Dedifferentiated amniotic fluid mesenchymal stem cell (primary cell): ENCODE results near the gene SLAMF9.
A peak's percentile ranks its signal among the peaks of the same experiment; 100 is the strongest.

Experiments
- DNase-seq: peaks from one replicate; pipeline ENCODE4 v3.0.0-alpha.2; 2016; ENCODE audit errors: extremely low spot score

The SLAMF9 gene

DNA sequence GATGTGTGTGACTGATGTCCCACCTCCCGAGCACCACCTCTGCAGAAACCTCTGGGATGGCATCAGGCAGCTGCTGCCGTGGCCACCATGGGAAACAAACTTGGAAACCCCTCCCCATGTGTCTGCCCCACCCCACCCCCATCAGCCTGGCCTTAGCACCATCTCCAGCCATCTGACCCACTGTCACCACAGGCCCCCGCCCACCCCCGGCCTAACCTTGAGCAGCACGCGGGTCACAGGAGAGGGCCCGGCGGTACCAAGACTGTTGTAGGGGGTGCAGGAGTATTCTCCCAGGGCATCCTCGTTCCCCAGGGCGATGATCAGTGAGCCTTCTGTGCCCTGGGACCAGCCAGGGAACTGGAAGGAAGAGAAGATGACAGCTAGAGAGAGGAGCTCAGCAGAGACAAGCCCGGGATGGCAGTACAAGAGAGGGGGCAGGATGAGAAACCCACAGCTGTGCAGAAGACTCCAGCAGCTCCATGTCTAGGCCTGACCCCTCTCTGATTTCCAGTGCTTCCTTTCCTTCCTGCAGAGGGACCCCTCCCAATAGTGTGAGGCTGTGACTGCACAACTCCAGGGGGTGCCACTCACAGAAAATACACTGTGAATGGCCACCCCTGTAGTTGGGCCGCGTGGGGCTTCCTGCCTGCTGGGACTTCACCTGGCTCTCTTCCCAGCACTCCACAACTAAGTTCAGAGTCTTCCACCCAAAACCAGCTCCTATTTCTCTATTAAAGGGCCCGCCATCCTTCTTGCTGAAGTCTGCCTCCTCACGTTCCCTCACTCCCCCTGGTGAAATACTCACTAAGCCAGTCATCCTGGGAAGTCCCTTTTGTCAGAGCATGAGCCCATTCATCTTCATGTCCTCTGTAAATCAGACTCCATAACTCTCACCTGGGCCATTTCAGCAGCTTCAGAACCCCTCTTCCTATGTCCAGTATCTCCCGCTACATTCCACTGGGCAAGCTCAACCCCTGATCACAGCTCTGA lies 21.4 kb downstream of the SLAMF9 start:
- no peak for DNase-seq

DNA sequence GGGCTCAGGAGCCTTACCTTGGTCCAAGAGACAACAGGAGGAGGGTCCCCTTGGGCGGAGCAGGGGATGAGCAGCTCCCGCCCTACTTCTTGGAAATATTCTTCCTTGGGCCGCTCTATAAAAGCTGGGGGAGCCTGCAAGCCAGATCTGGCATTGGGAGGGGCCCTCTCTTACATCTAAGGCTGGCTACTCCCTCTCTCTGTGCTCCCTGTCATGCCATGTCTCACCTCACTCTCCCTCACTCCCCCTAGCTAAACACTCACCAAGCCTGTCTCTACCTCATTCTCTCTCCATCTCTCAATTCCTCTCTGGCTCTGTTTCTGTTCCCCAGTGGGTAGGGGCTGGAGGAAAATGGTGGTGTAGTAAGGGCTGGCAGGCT lies 22.3 kb downstream of the SLAMF9 start:
- DNase-seq, result no peak

DNA sequence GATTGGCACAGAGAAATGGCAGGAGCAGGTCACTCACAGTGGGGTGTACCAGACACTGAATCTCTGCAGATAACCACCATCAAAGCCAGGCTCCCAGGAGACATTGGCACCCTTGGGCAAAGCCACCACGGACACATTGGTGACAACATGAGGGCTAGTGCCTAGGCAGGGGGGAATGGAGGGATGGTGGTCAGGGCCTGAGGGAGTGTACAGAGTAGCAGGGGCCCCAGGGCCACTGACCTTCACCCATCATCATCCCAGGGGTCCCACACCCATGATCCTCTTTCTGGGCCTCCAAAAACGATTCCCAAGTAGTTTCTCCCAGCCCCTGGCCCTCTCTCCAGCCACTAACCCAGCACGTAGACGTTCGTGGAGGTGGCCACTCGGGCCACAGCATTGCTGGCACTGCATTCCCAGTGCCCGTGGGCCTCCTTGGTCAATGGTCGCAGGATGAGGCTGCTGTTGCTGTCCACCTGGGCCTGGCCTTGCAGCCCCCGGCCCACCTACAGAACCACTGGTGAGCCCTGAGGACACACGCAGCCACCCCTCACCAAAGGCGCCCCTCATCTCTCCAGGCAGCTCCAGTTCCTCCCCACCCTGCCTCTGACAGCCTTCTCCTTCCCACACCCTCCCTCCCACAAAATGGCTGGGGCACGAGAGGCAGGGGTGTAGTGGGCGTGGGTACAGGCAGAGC lies 22.8 kb downstream of the SLAMF9 start:
- DNase-seq, result no peak

DNA sequence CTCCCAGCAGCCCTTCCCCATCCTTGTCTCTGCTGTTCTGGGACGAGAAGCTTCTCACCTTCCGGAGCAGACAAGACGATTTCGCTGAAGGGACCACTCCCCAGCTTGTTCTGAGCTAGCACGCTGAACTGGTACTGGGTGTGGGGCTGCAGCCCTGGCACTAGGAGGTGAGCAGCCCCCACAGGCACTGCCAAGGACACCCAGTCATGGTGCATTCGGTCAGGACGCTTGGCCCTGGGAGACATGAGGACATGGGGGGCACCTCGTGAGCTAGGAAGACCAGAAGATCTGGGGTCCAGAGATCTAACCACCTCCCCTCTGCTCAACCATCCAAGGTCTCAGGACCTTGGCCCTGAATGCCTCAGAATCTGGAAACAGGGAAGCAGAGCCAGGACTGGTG lies 23.4 kb downstream of the SLAMF9 start:
- no peak for DNase-seq

DNA sequence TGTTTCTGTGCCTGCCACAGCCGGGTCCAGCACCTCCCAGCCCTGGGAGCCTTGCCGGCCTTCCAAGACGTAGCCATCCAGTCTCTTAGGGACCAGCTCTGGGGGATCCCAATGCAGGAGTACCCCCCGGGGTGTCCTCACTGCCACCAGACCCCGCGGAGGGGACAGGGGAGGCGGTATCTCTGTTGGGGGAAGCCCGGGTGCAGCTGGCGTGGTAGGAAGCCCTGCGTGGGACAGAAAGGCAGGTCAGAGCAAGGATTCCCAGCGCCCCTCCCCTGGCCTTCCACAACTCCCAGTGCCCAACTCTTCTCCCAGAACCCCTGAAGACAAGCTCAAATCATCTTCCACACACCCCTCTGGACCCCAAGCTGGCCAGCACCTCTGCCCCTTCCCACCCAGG lies 23.8 kb downstream of the SLAMF9 start:
- DNase-seq, result no peak

DNA sequence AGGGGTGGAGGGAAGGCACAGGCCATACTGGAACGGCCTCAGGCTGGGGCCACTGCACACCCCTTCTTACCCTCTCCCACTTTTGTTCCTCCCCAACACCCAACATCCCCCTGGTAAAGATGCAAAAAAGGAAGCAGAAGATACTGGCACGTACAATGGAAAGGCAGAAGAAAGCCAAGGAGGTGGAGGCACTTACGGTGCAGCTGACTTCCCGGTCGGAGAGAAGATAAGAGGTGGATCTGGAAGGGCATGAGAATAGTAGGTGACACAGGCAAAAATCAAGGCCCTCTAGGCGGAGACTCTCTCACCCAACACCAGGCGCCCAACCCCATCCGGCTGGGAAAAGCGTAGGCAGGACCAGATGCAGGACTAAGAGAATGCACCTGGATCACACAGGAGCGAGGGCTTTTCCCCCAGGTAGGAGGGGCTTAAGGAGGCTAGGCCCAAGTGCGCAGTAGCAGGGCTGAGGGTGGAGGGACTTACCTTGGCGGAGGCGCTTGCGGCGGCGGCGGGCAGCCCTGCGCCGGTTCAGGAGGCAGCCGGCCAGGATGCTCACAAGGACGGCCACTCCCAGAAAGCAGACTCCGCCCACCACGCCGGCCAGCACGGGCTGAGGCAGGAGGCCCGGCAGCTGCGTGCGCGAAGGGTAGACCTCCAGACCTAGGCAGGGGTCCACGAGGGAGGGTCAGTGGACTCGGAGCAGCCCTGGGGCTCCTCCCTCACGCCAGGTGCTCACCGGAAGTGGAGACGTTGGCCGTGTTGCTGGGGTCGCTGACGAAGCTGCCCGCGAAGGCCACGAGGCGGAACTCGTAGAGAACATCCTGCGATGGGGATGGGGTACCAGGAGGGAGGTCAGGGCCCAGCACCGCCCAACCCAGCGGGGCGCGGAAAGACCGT lies 24.6 kb downstream of the SLAMF9 start:
- no peak for DNase-seq

DNA sequence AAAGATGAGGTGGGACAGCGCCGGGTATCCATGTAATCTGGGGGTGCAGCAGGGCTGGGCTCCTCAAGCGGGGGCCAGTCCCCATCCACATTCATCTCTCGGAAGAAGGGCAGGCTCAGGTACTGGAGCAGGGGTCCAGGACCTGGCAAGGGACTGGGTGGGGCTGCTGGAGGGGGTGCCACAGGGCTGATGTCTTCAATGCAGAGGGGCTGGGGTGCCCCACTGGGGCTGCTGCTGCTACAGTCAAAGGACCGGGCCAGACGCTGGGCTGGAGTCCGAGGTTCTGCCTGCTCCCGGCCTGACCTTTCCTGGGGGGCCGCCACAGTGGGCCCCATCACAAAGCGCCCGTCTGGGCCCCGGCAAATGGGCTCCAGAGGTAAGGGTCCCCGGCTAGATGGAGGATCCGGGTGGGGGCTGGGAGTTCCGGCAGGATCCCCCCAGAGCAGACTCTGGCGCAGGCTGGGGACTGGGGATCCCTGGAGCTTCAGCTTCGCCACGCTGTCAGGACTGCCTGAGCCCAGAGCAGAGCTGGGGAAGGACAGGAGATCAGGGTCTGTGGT lies 25.5 kb downstream of the SLAMF9 start:
- DNase-seq, result no peak

DNA sequence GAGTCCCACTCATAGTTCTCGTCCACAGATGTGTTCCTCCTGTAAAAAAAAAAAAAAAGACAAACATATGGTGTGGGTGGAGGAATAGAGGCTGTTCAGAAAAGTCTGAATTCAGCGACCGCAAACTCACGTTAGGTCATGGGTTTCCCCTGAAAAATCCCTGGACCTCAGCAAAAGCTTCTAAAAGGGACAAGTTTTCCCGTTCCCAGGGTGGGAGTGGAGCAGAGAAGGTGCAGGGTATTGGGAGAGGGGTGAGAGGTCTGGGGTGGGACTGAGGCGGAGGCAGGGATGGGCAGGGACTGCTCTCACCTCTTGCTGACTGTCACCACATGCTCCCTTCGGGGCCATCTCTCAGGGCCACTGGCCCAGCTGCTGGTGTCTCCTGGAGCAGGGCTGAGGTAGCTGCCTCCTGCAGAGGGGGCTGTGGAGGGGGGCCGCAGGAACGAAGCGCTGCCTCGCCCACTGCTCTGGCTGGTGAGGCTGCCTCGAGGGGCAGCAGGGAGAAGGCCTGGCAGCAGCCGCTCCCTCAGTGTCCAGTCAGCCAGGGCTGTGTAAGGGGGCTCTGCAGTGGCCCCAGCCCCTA lies 26.1 kb downstream of the SLAMF9 start:
- no peak for DNase-seq

DNA sequence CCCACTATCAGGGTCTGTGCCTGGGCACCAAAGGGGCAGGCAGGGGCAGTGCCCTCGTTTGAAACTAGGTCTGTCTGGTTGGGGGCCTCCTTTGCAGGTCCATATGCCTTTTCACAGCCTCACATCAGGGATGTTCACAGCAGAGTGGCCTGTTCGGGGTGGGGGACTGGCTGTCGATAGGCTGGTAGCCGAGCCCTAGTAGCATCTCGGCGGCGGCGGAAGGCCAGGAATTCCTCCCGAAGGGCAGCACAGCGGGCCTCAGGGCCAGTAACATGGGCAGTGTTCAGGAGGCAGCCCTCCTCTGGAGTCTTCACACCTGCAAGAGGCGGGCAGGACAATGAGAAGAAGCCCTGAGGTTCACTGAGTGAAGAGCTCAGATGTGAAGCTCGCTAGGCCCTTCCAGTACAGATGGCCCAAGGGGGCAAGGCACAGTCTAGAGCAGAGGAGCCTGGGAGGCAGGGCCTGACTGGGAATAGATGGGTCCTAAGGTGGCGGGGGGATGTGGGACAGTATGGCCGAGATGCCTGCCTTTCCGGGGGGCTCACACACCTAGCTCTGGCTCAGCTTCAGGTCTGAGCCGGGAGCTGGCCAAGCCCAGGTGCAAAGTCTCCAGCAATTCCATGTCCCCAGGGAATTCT lies 26.7 kb downstream of the SLAMF9 start:
- no peak for DNase-seq

DNA sequence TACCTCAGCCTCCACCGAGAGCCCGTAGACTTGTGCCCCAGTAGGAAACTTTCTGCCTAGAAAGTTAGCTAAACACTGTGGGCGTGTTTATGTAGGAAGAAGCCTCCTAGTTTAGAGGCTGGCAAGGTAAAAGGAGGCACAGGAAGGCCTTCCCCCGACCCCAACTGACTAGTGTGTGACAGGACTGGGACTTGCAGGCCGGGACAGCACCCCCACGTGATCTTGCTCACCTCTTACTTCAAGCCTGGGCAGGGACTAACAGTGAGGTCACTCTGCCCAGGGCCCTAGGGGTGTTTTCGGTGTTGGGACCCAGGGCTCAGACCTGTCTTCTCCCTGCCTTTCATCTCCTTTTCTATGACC lies 28.3 kb downstream of the SLAMF9 start:
- DNase-seq, result no peak

DNA sequence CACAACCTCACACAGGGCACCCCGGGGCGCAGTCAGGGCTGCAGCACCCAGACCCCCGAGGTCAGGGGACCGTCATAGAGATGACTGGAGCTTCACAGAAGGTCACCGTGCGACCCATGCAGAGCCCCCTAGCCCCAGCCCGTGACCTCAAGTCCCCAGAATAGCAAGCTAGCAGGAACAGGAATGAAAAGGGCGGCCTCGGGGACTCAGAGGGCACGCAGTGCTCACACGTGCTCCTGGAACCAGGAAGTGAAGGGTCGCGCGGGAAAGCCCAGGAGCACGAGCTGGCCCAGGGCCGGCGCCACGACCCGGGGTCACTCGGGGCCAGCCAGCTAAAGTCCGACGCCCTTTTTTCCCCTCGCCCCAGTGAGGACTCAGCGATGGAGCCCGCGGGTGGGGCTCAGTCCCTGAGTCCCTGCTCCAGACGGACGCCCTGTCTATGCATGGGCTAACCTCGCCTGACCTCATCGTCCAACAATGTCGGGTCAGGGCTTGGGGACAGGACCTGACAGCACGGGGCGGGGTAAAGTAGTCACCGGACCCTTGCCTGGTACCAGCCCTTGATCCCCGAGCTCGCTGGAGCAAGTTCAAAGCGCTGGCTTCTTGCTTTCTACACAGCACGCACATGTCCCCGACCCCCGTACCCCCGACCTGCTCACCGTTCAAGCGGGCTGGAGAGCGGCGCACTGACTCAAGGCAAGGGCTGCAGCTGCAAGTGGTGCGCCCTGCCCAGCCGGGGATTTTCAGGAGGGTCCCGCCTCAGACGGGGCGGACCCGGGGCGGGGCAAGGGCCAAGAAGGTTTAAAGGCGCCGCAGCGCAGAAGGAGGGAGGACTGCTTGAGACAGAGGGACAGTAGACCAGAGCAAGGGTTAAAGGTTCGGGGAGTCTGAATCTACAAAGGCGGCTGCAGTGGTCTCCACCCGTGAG lies 29.0 kb downstream of the SLAMF9 start, which contains the start of gene TAGLN2:
TSS of gene TAGLN2 (minus strand) at position 717 of the 928 bp plus-strand sequence. CDS start 4,998 bp downstream, outside the sequence.
- DNase-seq, result peak; percentile 68

DNA sequence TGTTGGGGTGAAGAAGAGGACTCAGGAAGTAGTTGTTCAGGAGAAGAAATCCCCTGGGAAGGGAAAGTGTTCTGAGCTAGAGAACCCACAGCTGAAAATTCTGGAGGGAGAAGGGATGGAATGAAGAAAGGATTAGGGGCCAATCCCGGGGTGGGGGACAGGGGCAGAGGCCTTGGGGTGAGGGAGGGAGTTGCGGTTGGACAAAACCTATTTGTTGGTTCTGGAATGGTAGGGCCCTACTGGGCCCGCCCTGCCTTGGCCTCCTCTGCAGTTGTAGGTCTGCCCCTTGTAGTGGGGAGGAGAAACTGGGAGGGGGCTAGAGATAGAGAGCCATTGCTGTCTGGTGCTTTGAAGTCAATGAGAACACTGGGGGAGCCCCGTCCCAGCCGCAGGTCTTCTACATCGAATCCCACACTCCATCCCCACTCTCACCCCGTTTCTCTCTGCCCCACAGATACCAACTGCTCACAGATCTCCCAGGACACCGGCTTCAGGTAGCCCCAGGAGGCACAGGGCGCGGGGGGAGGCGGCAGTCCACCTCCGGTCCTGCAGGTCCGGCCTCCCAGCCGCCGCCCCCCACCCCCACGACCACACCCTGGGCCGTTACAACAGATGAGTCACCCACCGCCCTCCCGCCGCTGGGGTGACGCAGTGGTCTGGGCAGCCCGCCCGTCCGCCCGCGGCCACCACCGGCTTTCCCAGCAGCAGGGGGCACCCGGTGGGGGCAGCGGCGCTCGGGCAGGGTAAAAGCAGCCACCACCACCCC lies 29.8 kb downstream of the SLAMF9 start:
- DNase-seq, result peak; percentile 80

DNA sequence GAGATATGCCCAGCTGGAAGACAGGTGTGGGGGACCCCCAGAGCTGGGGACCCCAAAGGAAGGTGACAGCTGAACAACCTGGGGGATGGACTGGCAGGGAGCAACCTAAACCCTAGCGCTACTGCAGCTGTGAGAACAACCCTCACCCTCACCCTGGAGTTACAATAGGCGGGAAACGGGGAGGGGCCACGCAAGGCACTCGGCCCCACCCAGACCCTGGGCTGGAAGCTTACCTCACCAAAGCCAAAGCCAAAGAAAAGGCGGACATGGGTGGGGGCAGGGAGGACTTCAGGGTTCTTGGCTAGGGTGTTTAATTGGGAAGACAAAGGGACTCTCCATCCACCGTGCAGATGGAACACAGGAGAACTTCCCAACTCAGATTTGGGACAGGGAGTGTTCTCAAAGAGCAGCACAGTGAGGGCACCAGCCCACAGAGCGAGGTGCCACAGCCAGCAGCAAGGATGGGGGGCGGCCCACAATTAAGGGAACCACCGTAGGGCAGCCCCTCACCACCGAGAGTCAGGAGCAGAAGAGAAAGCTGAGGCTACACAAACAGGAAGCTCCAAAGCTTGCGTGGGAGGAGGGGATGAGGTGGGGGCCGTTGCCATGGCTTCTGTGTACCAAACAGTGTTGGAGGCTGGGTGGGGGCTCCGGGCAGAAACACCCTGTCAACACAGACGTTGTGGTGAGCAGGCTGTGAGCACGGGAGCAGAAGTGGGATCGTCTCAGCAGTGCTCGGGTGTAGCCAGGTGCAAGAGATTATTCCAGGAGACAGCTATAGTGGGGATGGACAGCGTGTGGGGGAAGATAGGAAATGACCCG lies 30.6 kb downstream of the SLAMF9 start:
- DNase-seq, result peak; percentile 79

DNA sequence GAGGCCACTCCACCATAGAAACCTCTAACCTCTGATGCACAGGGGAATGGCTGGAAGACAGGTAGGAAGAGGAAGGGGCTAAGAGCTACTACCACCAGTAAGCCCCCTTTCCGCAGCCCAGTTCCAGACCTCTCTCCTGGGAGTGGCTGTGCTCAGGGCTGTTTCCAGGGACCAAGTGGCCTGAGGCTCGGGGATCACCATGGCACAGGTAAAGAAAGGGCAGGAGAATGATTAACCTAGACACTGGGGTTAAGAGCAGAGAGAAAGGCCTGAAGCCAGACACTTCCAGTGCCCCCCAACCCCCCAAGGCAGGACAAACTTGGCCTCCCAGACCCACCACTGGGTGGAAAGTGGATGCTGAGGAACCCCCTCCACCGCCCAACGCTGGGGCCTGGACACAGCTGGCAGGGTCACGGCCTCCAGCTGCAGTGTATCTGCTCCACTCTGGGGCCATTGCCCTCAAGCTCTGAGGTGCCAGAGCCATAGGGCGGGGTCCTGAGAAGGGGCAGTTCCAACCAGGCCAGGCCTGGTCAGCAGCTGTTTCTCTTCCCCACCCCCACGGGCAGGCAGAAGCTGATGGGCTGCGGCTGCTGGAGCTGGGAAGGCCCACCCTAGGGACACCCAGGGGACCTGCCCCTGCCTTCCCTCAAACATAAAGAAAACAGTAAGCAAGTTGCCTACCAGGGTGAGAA lies 31.4 kb downstream of the SLAMF9 start:
- DNase-seq, result no peak

DNA sequence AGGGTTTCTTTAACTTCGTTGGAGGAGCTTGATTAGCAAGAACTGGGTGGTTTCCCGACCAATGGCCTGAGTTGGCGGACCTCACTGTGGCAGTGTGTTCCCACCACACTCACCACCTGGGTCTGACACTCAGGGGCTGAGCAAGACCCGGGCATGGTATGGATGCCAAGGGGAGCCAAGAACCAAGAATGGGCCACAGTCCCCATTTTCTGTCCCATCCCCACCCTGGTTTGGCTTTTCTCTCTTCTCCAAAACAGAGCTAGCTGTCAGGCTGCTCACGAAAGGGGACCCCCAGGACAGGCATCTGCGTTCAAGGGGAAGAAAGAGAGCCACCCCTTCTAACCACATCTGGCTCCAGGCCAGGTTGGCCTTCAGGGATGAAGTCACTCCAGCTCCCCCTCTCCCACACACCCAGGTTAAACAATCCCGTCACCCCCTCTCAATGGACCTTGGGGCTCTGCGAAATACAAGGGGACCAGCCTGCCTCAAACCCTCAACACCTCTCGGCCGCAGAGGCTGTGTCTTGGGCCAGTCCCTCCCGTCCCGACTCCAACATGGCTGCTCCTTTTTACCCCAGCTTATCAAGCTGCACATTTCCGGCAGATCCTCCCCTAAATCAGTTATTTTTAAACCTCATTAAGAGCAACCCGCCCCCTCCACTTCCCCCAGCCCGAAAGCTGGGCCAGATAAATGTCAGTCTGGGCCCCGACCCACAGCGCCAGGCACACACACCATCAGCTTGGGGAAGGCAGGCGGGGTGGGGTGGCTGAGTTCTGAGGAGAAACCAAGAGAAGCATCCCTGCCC lies 32.1 kb downstream of the SLAMF9 start:
- no peak for DNase-seq

DNA sequence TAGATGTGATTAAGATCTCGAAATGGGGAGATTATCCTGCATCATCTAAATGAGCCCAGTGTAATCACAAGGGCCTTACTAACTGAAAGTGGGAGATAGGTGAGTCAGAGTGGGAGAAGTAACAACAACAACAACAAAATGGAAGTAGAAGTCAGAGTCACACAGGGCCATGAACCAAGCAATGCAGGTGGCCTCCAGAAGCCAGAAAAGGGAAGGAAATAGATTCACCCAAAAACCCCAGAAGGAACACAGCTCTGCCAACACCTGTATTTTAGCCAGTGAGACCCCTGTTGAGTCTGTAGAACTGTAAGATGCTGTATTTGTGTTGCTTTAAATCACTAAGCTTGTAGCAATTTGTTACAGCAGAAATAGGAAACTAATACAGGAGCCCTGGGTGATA lies 32.8 kb downstream of the SLAMF9 start:
- no peak for DNase-seq

DNA sequence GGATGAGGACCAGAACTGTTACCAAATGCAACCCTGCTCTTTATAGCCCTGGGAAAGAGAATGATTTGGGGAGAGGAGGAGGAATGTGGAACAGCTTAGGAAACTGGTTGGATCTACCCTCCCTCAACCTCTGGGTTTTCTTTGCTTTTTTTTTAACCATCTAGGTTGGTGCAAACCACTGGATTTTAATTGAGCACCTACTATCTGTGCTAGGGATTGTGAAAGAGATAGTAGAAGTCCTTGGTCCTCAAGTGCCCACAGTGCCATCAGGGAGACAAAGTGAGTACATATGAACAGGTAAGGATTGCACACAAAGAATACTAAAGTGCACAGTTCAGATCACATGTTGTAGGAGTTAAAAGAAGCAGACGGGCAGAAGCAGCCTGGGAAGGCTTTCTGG lies 33.4 kb downstream of the SLAMF9 start:
- no peak for DNase-seq
